Activated naive CD4-positive, alpha-beta T cell treated with anti-CD3 and anti-CD28 coated beads, Interleukin-2, amount 50 U/mL, for 72 hours (primary cell): ENCODE data around the gene PADI3. TPM values are rescaled to one million over a fixed set of nuclear protein-coding genes. Genes with fewer than 3 reads are reported as not detected.
A peak's percentile ranks its signal among the peaks of the same experiment; 100 is the strongest.
"Not testable (repeated sequence)": the region's sequence is repeated elsewhere in the genome, so short reads cannot be mapped to it uniquely, and the experiment has no call there.

ENCODE experiments used
- ATAC-seq, 2 donors: fragments of 150-1000 bp; cut with Tn5 transposase; 2 replicates each; pipeline ENCODE4 v1.10.0; 2021; ENCODE audit warnings: mild to moderate bottlenecking in 2 of 2, moderate library complexity in 2 of 2
- DNase-seq, 2 donors: peaks; one replicate each; pipeline ENCODE4 v3.0.0; 2021 to 2022; ENCODE audit warnings: low spot score in 2 of 2
- H3K27ac Mint-ChIP-seq, 2 donors: one replicate each; pipeline ENCODE4 v1.8.0; 2022; ENCODE audit warnings: mild to moderate bottlenecking in 2 of 2, mixed read lengths in 2 of 2
- H3K36me3 Mint-ChIP-seq, 2 donors: one replicate each; pipeline ENCODE4 v1.8.0; 2022; ENCODE audit warnings: mixed read lengths in 2 of 2
- H3K9me3 Mint-ChIP-seq, 2 donors: one replicate each; pipeline ENCODE4 v1.8.0; 2022; ENCODE audit warnings: mixed read lengths in 2 of 2
- total RNA-seq, 2 donors: library from RNA; stranded (reverse); gene quantifications; one replicate each; pipeline ENCODE4 v1.2.3, GENCODE V29; 2022

The PADI3 gene
- total RNA-seq, 2 donors from 2014 or later, result not detected

GRCh38 chr1:17230671-17231310 is 18.1 kb upstream of the PADI3 start:
- no peak for DNase-seq
- H3K36me3 Mint-ChIP-seq, result no peaks in the 10 kb centered on the region
- no peaks in the 10 kb centered on the region for H3K9me3 Mint-ChIP-seq
- ATAC-seq, result no peak
- H3K27ac Mint-ChIP-seq, result no peak overlapping the region

DNA sequence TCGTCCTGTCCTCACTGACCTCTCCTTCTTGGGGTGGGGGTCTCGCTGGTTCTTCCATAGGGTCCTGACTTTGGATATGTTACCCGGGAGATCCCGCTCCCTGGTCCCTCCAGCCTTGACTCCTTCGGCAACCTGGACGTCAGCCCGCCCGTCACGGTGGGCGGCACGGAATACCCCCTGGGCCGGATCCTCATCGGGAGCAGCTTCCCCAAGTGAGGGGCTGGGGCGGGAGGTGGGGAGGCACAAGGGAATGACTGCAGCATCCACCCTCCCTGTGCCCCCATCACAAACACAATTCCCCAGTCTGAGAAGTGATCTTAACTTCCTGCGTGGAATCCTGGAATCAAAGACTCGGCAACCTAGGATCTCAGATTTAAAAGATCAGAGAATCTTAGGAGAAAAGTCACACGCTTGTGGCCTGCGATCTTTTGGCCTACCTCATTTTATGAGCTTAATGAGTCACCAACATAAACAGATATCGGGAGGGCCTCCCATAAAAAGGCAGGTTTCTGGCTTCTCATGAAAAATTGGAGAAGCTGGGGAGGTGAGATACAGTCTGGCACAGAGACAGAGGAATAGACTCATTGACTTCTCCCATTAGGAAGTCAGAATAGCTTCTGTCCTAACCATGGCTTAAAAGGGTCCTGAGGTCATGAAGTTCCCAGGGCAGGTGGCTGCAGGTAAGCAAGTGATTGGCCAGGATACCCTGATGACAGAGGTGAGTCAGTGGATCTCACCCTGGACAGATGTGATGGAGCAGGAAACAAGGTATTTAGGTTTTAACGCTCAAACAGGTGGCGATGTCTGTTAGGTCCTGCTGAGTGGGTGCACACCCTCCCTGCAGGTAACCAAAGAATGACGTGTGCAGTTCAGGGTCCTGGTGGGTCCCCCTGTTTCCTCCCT is 15.9 kb upstream of the PADI3 start:
- DNase-seq (no peak), ATAC-seq (no peak)
- Mint-ChIP-seq H3K27ac (peak overlapping the region in 1 of 2 donors; percentile 23), H3K36me3 (no peaks in the 10 kb centered on the region), H3K9me3 (no peaks in the 10 kb centered on the region)

- no peaks in the 10 kb centered on the region for H3K9me3 Mint-ChIP-seq
- no peak overlapping the region for H3K27ac Mint-ChIP-seq
- no peaks in the 10 kb centered on the region for H3K36me3 Mint-ChIP-seq
- peak in 1 of 2 donors; percentile 48 for ATAC-seq
- no peak for DNase-seq
Observed at GRCh38 chr1:17233675-17234320, 15.1 kb upstream of the PADI3 start.

DNA sequence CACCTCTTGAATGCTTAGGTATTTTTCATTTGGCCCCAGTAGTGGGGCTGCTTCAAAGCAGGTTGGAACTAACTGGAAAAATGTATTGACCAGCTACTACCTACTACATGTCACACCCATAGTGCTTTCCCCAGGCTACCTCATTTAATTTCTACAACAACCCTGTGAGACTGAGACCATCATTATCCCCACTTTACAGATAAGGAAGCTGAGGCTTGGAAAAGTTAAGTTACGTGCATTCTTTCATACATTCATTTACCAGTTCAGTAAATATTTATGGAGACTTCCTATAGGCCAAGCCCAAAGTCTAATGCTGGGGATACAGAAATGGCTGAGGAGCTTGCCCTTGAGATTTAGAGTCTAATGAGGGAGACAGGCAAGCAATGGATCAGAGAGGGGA is 14.5 kb upstream of the PADI3 start:
- no peak for ATAC-seq
- Mint-ChIP-seq H3K36me3 (no peaks in the 10 kb centered on the region), H3K9me3 (no peaks in the 10 kb centered on the region), H3K27ac (no peak overlapping the region)
- DNase-seq, result no peak

DNA sequence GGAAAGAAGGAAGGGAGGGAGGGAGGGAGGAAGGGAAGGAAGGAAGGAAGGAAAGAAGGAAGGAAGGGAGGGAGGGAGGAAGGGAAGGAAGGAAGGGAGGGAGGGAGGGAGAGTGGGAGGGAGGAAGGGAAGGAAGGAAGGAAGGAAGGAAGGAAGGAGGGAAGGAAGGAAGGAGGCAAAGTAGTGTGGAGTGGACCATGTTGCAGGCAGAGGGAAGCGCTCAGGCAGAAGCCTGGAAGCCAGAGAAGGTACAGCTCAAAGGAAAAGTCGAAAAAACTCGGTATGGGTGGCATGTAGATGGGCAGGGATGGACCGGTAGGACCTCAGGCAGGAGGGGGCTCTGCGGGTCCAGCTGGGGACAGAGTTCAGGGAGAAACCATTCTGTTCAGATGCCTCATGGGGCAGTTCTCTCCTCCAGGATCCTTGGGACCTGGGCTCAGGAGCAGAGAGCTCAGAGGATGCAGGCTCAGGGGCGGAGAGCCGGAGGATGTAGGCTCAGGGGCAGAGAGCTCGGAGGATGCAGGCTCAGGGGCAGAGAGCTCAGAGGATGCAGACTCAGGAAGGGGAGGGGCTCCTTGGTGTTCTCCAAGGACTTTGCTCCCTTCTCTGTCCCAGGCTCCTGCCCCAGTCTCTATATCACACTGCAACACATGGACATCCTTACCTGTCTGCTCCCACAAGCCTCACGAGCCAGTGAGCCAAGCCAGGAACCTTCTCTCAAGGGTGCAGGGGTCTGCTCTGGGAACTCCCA is 13.6 kb upstream of the PADI3 start:
- ATAC-seq (no peak), DNase-seq (no peak)
- H3K9me3 Mint-ChIP-seq, result no peaks in the 10 kb centered on the region
- H3K36me3 Mint-ChIP-seq, result no peaks in the 10 kb centered on the region
- H3K27ac Mint-ChIP-seq, result no peak overlapping the region

GRCh38 chr1:17236779-17237560 is 11.9 kb upstream of the PADI3 start:
- DNase-seq (peak; percentile 74 to 96), ATAC-seq (peak; percentile 87 to 92)
- H3K27ac Mint-ChIP-seq, result no peak overlapping the region

GRCh38 chr1:17237561-17237903 is 11.4 kb upstream of the PADI3 start:
- H3K9me3 Mint-ChIP-seq, result no peaks in the 10 kb centered on the region
- no peak for DNase-seq

More at GRCh38 chr1:17236779-17237560, 11.9 kb upstream of the PADI3 start:
- no peaks in the 10 kb centered on the region for H3K36me3 Mint-ChIP-seq
- H3K9me3 Mint-ChIP-seq, result no peaks in the 10 kb centered on the region

GRCh38 chr1:17239420-17239819 is 9.5 kb upstream of the PADI3 start:
- no peaks in the 10 kb centered on the region for H3K9me3 Mint-ChIP-seq
- ATAC-seq, result peak in 1 of 2 donors; percentile 69
- H3K36me3 Mint-ChIP-seq, result no peaks in the 10 kb centered on the region
- H3K27ac Mint-ChIP-seq, result peak overlapping the region in 1 of 2 donors; percentile 22
- peak in 1 of 2 donors; percentile 27 for DNase-seq

More at GRCh38 chr1:17237561-17237903, 11.4 kb upstream of the PADI3 start:
- no peaks in the 10 kb centered on the region for H3K36me3 Mint-ChIP-seq
- no peak overlapping the region for H3K27ac Mint-ChIP-seq
- no peak for ATAC-seq

DNA sequence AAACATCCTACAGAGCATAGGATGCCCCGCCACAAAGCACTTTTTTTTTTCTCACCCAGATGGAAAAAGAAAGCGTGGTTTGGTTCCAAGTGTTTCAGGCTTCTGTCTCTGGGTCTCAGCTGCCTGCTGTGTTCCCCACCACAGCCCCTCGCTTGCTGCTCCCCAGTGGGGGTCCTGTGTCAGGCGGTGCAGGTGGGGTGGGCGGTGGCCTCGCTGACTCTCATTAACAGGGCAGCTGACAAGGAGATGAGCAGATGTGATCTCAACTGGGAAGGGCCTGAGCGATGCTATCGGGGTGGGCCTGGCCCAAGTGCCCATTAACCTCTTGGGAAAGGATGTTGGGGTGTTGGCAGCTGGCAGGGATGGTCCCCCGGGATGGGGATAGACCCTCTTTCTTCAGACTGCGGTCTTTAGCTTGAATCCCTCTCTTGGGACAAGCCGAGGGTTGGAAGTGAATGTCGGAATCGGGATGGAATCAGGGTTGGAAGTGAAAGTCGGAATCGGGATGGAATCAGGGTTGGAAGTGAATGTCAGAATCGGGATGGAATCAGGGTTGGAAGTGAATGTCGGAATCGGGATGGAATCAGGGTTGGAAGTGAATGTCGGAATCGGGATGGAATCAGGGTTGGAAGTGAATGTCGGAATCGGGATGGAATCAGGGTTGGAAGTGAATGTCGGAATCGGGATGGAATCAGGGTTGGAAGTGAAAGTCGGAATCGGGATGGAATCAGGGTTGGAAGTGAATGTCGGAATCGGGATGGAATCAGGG is 7.7 kb upstream of the PADI3 start:
- not testable (repeated sequence) for ATAC-seq, H3K9me3 Mint-ChIP-seq, DNase-seq, H3K27ac Mint-ChIP-seq, H3K36me3 Mint-ChIP-seq

DNA sequence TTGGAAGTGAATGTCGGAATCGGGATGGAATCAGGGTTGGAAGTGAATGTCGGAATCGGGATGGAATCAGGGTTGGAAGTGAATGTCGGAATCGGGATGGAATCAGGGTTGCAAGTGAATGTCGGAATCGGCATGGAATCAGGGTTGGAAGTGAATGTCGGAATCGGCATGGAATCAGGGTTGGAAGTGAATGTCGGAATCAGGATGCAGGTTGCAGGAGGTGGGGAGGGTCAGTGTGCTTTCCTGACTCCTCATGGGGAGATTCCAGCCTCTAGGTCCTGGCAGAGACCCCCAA is 7.2 kb upstream of the PADI3 start:
- DNase-seq, H3K27ac Mint-ChIP-seq, ATAC-seq, H3K36me3 Mint-ChIP-seq, H3K9me3 Mint-ChIP-seq: not testable (repeated sequence)

DNA sequence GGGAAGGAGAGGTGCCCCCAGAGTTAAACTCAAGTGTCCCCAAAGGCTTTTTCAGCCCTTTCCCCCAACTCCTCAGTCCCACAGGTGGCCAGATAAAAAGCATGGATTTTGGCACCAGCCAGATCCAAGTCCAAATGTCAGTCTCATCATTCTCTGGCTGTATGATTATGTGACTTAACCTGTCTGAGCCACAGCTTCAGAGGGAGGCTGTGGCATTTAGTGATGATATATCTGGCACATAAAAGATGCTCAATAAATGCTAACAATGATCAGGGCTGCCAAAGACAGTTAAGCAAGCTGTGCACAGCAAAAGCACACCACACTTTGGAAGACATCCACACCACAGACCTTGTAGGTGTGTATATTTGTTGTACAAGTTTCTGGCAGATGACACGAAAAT is 5.6 kb upstream of the PADI3 start:
- no peak for ATAC-seq
- Mint-ChIP-seq H3K9me3 (no peaks in the 10 kb centered on the region), H3K27ac (peak overlapping the region in 1 of 2 donors; percentile 52), H3K36me3 (no peaks in the 10 kb centered on the region)
- DNase-seq, result no peak

DNA sequence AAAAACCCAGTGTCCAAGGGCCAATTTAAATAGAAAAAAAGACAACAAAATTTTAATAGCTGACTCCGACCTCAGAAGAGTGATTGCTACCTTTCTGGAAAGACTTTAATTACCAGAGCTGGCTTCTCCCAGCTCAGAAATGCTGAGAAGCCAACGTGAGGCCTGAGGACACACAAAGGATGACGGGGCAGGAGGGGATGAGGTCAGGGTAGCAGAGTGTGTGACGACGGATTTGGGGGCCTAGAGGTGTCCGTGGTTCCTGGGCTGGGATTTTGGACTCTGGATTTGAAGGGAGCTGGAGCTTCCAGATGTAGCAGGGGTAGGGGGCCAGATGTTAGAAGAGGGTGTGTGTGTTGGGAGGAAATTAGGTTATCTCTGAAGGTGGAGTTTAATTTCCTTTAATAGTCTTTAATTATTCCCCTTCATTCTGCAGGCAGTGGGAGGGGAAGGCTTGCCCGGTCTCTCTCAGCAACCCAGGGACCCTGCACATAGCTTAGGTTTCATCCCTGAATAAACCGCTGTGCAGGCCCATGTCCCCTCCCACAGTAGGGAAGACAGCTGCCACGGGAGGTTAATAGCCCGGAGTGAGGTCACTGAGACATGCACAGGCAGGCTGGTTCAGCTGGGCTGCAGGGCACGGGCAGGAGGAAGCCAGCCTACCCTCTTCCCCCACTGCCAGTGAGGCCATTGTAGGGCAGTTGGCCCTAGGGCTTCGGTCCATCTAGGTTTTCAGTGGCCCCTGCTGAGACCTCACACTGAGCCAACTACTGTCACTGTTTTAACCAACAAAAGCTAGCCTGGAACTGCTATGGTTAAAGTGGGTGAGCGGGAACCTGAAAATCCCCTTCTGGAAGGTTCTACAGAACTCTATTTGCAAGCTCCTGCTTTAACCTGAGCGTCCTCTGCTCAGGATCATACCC is 3.8 kb upstream of the PADI3 start:
- Mint-ChIP-seq H3K27ac (no peak overlapping the region), H3K36me3 (no peaks in the 10 kb centered on the region), H3K9me3 (no peaks in the 10 kb centered on the region)
- DNase-seq, result no peak
- no peak for ATAC-seq

DNA sequence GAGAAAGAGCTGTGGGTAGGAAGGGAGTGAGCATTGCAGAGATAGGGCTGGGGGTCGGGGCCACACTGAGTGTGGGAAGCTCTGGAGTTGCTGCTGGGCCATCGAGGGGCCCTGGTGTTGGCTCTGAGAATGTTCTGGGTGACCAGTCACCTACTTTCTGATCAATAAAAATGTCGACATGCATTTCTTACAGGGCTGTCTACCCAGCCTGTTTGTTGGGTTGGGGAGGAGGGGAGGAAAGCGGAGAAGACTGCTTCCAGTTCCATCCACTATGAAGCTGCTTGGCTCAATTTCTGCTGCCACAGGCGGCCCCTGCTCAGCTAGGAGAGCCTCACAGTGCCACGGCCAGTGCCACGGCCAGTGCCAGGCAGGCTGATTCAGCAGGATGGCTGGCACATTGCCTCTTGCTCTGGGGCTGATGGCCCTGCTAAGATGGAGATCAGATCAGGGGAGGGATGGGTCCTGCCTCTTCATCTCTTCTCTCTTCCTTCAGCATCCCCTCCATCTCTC is 3.0 kb upstream of the PADI3 start:
- ATAC-seq, result no peak
- DNase-seq, result no peak
- H3K9me3 Mint-ChIP-seq, result no peaks in the 10 kb centered on the region
- H3K27ac Mint-ChIP-seq, result no peak overlapping the region
- H3K36me3 Mint-ChIP-seq, result no peaks in the 10 kb centered on the region

GRCh38 chr1:17246971-17247370 is 1.9 kb upstream of the PADI3 start:
- no peaks in the 10 kb centered on the region for H3K36me3 Mint-ChIP-seq
- DNase-seq, result no peak
- no peak for ATAC-seq

More at GRCh38 chr1:17246971-17247370, 1.9 kb upstream of the PADI3 start:
- H3K27ac Mint-ChIP-seq, result no peak overlapping the region
- H3K9me3 Mint-ChIP-seq, result no peaks in the 10 kb centered on the region
